GM12892 (cell line): Measurements from ENCODE around the gene CD101.

Experiments
- DNase-seq: peaks from one replicate; pipeline ENCODE4 v3.0.0; 2011; ENCODE audit not compliant: insufficient read length
- FAIRE-seq: peaks from 2 replicates; lab custom pipeline; 2011; peaks lifted over from hg19 to GRCh38; lab: Jason Lieb, UNC
- POLR2A ChIP-seq: IDR thresholded peaks from 2 replicates; pipeline ENCODE4 v1.6.1; 2011; ENCODE audit warnings: low read depth, low read length, control low read depth
- POLR2AphosphoS5 ChIP-seq: IDR thresholded peaks from 2 replicates; pipeline ENCODE4 v1.6.1; 2011; ENCODE audit warnings: low read depth, low read length, control low read depth
- TAF1 ChIP-seq: IDR thresholded peaks from 2 replicates; pipeline ENCODE4 v1.6.1; 2011; ENCODE audit warnings: low read depth, mild to moderate bottlenecking, control low read depth, low read length, borderline replicate concordance

The CD101 gene

GRCh38 chr1:117066367-117066766, 64.8 kb downstream of the CD101 start:
- TF ChIP-seq POLR2A (no peak), TAF1 (no peak), POLR2AphosphoS5 (no peak)
- no peak for DNase-seq
- FAIRE-seq, result no peak

GRCh38 chr1:117067533-117068370, 66.2 kb downstream of the CD101 start:
- TF ChIP-seq TAF1, result no peak
- TF ChIP-seq POLR2A, result 0 out of 2 replicates have a peak, but pooled peaks have one; percentile 29
- no peak for TF ChIP-seq POLR2AphosphoS5
- peak; percentile 73 for FAIRE-seq
- DNase-seq, result no peak

DNA sequence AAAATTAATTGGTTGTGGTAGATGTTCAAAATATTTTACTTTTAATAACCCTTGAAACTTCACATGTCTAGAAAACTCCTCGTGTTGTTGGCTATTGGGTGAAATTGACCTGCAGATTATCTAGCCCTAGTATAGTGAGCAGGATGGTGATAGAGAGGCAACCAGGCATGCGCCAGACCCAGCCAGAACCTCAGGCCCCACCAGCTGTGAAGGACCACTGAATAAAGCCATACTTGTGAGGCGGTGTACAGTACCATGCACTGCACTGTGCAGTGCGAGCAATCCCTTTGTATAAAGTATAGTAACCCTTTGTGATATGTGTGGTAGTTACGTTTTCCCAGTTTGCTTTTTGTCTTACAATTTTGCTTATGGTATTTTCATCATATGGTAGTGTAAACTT, 67.0 kb downstream of the CD101 start:
- no peak for DNase-seq
- TF ChIP-seq TAF1, result no peak
- no peak for TF ChIP-seq POLR2A
- no peak for TF ChIP-seq POLR2AphosphoS5
- FAIRE-seq, result peak; percentile 61

- no peak for FAIRE-seq
- TF ChIP-seq TAF1 (no peak), POLR2AphosphoS5 (no peak), POLR2A (no peak; the same call in 1 of the 2 replicates)
- DNase-seq, result no peak
Observed at GRCh38 chr1:117069220-117069844, 67.8 kb downstream of the CD101 start.

DNA sequence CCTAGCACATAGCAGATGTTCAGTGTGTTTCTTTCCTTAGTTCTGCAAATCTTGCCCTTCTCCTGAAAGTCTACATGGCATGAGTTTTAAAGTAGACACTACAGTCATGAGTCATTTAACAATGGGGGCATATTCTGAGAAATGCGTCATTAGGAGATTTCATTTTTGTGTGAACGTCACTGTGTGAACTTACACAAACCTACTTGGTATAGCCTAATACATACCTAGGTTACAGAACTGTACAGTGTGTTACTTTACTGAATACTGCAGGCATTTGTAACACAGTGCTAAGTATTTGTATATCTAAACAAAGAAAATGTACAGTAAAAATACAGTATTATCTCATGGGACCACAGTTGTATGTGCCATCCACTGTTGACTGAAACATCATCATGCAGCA, 68.6 kb downstream of the CD101 start:
- FAIRE-seq (no peak), DNase-seq (no peak)
- TF ChIP-seq TAF1, result no peak
- TF ChIP-seq POLR2A, result no peak
- TF ChIP-seq POLR2AphosphoS5, result no peak

GRCh38 chr1:117076648-117077047, 75.1 kb downstream of the CD101 start:
- FAIRE-seq (no peak), DNase-seq (no peak)
- TF ChIP-seq TAF1 (no peak), POLR2A (no peak), POLR2AphosphoS5 (no peak)

DNA sequence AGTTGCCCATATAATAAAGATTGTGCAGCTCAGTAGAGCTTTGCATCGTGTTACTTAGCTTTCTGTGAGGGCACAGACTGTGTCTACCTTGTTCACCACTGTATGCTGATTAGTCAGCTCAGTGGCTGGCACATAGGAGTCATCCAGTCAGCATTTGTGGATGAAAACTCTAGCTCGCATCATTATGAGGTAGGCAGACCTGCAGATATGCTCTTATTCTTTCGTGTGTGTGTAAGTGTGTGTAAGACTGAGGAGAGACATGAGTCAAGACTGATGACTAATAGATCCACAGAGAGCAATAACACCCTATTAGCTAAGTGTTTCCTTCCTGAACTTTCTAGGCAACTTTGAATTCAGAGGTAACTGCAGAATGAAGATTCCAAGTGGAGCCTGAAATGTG, 75.7 kb downstream of the CD101 start:
- TF ChIP-seq POLR2AphosphoS5, result no peak
- no peak for TF ChIP-seq TAF1
- TF ChIP-seq POLR2A, result no peak
- DNase-seq, result no peak
- no peak for FAIRE-seq

DNA sequence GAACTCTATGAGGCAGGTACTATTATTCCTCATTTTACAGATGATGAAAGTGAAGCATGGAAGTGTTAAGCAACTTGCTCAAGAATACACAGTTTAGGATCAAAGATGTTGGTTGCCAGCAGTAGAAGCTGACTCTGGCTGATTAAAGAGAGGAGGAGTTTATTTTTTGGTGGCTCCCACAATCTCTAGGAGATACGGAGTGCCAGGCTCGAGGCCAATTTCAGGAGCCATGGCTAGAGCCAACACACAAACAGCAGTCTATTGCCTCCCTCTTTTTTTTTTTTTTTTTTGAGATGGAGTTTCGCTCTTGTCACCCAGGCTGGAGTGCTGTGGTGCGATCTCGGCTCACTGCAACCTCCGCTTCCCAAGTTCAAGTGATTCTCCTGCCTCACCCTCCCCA, 78.2 kb downstream of the CD101 start:
- no peak for FAIRE-seq
- no peak for DNase-seq
- TF ChIP-seq POLR2AphosphoS5 (no peak), TAF1 (no peak), POLR2A (no peak)

DNA sequence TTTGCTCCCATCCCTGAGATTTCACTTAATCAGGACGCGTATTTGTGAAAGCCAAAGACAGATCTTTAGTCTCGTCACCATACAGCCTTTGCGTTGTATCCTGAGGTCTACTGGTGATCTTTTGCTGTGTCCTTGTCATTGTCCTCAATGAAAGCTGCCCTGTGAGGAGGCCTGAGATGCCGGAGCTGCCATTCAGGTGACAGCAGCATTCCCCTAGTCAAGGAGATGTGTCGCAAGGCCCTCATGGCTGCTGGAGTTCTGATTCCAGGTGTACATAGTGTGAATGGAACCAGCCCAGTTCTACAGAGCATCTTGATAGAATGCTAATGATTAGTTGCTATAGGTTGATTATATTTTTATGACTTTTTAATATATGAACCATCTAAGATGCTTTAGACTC, 82.7 kb downstream of the CD101 start:
- peak; percentile 74; the same call in 1 of the 2 replicates for TF ChIP-seq POLR2AphosphoS5
- no peak for TF ChIP-seq TAF1
- TF ChIP-seq POLR2A, result no peak; the same call in 1 of the 2 replicates
- no peak for FAIRE-seq
- no peak for DNase-seq
